H1 (cell line): ENCODE data around the gene SMIM20.

Source experiments
- PHF8 ChIP-seq: fragments of 200-600 bp; sonication (generic); conservative IDR thresholded peaks from 2 replicates; pipeline ENCODE4 v1.7.1; 2012; ENCODE audit warnings: low read depth, mild to moderate bottlenecking, inconsistent platforms, low read length, moderate library complexity
- POLR2A ChIP-seq, 2 experiments: IDR thresholded peaks; 1 replicate in 1 of 2; 2 replicates in 1 of 2; pipeline ENCODE4 v1.6.1; 2011; ENCODE audit warnings: low read depth in 2 of 2, low read length in 2 of 2, mild to moderate bottlenecking in 2 of 2; ENCODE audit errors: control extremely low read depth in 1 of 2
- SIX5 ChIP-seq: IDR thresholded peaks from 2 replicates; pipeline ENCODE4 v1.6.1; 2011; ENCODE audit warnings: mild to moderate bottlenecking, low read depth, low read length

DNA sequence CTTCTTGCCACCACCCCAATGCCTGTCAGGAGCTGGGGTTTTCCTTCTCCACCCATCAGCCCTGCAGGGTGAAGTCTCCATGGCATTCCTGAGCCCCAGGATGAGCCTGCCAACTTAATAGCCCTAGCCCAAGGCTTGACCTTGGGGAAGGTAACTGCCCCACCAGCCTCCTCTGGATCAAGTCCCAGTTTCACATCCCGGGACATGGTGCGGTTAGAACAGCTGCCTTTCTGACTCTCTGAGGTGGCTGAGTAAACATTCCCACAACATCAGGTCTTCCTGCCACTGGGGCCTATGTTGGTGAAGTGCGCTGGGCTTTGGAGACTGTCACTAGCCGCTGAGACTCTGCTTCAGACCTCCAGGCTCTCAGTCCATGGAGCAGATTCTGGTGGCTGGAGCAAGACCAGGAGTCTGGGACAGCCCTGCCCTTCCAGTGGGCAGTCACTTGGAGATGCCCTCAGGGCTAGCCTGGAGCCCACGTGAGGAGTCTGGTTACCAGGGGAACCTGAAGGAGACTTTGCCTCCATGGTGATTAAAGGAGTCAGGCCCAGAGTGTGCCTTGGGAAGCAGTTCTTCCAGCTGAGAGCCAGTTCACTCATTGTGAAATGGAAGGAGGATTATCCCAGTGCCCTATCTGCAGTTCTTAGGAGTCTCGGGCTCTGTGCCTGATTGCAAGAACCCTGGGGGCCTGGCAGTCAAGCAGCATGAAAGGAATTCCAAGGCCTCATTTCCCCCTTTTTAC lies 56.8 kb downstream of the SMIM20 start:
- TF ChIP-seq SIX5 (no peak), PHF8 (no peak), POLR2A (IDR thresholded peaks at IDR 0.05; ENCODE audit: control extremely low read depth in 1 of 2, low read depth in 2 of 2, low read length in 2 of 2) (no peak)
